Stomach smooth muscle (tissue), 2 donors: ENCODE measurements around the gene TPM1.

Experiments used
- H3K27ac ChIP-seq: one replicate; pipeline ENCODE4 v1.7.0; 2013; ENCODE audit warnings: mild to moderate bottlenecking, low read length, inconsistent platforms
- H3K27me3 ChIP-seq, 2 donors: one replicate each; pipeline ENCODE4 v1.7.0; 2013; ENCODE audit warnings: low read length in 2 of 2; ENCODE audit not compliant: insufficient read depth in 2 of 2, control insufficient read depth in 1 of 2
- H3K36me3 ChIP-seq, 2 donors: one replicate each; pipeline ENCODE4 v1.7.0; 2013; ENCODE audit warnings: low read length in 2 of 2; ENCODE audit not compliant: control insufficient read depth in 2 of 2, insufficient read depth in 2 of 2
- H3K4me1 ChIP-seq: one replicate; pipeline ENCODE4 v1.7.0; 2013; ENCODE audit warnings: low read length; ENCODE audit not compliant: control insufficient read depth, insufficient read depth
- H3K4me3 ChIP-seq, 2 donors: one replicate each; pipeline ENCODE4 v1.7.0; 2013; ENCODE audit warnings: low read length in 2 of 2
- H3K9ac ChIP-seq, 2 donors: one replicate each; pipeline ENCODE4 v1.7.0; 2013; ENCODE audit warnings: low read length in 2 of 2, mild to moderate bottlenecking in 1 of 2
- H3K9me3 ChIP-seq, 2 donors: one replicate each; pipeline ENCODE4 v1.7.0; 2013; ENCODE audit warnings: low read length in 2 of 2; ENCODE audit not compliant: control insufficient read depth in 2 of 2
- donor health status: healthy.
- donor health status: Pancreatic carcinoma.

TPM1 gene

DNA sequence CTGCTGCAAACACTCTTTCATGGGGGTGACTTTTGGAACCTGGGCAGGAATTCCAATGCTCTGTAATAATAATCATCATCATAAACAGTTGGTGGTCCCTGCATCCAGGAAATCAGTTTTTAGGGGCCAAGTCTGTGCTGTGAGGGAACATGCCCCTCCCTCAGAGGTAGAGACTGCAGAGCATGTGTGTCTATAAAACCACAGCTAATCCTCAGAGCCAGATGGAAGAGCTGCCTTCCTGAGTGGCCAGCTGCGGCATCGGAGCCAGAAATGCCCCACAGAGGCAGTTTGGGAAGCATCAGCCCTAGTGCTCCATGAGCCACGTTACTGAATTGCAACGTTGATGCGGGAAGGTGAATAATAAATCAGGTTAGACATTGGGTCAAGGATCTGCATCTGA, 12.9 kb upstream of the TPM1 start:
- Histone ChIP-seq H3K36me3 (no peaks in the 10 kb centered on the region), H3K9ac (no peak overlapping the region), H3K4me3 (no peak overlapping the region), H3K9me3 (no peaks in the 10 kb centered on the region), H3K27me3 (no peaks in the 10 kb centered on the region), H3K27ac (no peak overlapping the region), H3K4me1 (peaks cover 8% of the 10 kb centered on the region)

DNA sequence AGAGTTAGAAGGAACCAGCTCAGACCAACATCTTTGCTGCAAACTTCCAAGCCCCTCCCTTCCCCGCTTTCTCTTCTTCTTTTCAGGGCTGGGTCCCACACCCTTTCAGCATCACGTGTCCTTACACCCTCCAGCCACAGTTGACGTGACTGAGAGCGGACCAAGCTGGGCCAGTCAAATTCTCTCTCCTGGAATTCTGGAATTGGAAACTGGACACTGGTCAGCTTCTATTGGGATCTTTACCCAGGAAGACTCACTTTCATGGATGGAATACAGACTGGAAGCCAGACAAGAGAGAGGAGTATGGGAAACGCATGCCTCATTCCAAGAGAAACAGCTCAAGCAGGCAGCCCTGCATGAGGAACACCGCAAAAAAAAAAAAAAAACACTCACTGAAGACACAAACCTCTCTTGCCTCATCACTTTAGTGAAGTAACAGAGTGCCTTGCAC, 12.4 kb upstream of the TPM1 start:
- Histone ChIP-seq H3K4me3 (peak overlapping the region in 1 of 2 donors; percentile 8), H3K4me1 (peaks cover 8% of the 10 kb centered on the region), H3K36me3 (no peaks in the 10 kb centered on the region), H3K9me3 (no peaks in the 10 kb centered on the region), H3K9ac (no peak overlapping the region), H3K27me3 (no peaks in the 10 kb centered on the region), H3K27ac (no peak overlapping the region)

DNA sequence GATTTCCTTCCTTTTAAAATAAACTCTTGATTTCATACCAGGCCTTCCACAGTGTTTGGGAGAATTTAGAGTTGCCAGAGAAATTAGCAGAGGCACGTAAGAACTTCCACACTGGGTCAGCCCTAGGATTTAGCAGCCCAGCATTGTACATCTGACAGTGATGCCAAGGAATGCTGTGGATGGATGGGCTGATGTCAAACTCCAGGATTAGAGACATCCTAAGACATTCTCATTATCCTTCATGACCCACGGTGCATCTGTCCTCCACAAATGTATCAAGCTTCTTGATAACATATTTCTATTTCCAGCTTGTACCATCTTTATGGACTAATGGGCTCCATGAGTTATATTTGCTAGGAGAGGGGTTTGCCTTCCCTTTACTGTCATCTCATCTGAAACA, 8.0 kb upstream of the TPM1 start:
- H3K36me3 ChIP-seq, result no peaks in the 10 kb centered on the region
- H3K27me3 ChIP-seq, result no peaks in the 10 kb centered on the region
- H3K9ac ChIP-seq, result no peak overlapping the region
- peaks cover 3% of the 10 kb centered on the region for H3K4me1 ChIP-seq
- H3K9me3 ChIP-seq, result peaks cover 0 to 4% of the 10 kb centered on the region in 2 donors
- no peak overlapping the region for H3K27ac ChIP-seq
- H3K4me3 ChIP-seq, result no peak overlapping the region

DNA sequence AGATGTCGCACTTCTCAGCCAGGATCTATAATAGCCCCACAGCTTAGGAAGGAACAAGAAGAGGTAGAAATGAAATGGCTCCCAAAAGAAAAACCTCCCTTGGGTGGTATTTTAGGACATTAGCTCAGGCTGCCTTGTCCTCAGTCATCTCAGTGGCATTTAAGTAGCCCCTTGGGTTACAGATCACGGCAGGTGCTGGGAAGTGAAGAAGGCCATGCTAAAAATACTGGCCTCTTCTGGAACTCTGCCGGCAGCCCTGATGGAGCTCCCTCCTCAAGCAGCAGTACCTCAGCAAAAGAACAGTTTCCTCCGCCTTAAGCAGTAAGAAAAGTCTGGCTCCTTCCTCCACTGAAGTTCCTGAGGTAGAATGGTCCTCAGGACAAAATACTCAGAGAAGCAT, 7.3 kb upstream of the TPM1 start:
- no peak overlapping the region for H3K27ac ChIP-seq
- peaks cover 0 to 7% of the 10 kb centered on the region in 2 donors for H3K9me3 ChIP-seq
- H3K9ac ChIP-seq, result no peak overlapping the region
- no peak overlapping the region for H3K4me3 ChIP-seq
- peaks cover under 1% of the 10 kb centered on the region for H3K4me1 ChIP-seq
- H3K36me3 ChIP-seq, result no peaks in the 10 kb centered on the region
- no peaks in the 10 kb centered on the region for H3K27me3 ChIP-seq

DNA sequence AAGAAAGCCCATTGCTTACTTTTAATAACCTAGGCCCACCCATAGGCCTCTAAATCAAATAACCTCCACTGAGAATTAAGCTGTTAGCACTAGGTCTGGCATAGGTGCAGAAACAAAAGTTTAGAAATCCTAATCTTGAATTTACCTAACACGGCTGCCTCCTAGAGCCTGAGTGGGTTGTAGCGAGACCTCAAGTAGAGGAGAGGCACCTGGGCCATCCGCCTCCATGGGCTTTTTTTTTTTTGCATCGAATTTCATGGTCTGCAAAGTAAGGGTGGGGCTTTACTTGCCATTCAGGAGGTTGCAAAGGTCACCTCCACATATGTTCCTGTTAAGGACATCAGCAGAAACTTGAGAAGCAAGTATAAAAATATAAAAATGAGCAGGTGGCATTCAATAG, 6.6 kb upstream of the TPM1 start:
- no peak overlapping the region for H3K9ac ChIP-seq

DNA sequence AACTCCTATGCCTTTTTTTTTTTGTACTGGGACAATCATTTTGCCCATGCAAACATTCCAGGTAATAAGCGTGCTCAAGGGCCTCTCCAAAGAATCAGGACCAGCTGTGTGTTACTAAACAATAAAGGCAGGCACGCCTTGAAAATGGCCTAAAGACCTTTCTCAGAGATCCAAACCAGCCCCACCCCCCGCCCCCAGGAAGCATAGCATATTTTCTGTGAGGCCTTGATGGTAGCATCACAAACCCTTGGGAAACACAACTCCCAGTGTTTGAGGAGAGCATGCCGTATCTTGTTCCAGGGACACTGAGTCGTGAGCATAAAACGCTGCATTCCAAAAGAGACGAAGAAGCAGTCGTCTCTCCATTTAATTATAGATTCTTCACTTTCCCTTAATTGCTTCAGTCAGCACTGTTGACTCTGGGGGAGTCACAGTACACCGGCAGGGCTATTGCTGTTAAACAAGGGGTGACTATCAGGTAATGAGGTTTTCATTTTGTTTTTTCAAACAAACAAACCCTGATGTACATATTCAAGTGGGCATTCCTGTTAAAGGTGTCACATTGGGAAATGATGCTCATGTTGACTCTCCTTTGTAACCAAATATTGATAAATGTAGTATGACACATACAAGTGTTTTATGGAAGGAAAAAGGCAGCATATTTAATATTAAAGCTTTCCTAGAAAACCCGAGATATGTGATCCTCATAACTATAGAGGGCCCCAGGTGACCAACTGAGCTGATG, 4.4 kb upstream of the TPM1 start:
- Histone ChIP-seq H3K4me3 (no peak overlapping the region), H3K9me3 (peaks cover 0 to 7% of the 10 kb centered on the region in 2 donors), H3K27ac (no peak overlapping the region), H3K4me1 (peaks cover 7% of the 10 kb centered on the region), H3K36me3 (no peaks in the 10 kb centered on the region), H3K9ac (no peak overlapping the region), H3K27me3 (no peaks in the 10 kb centered on the region)

More for the DNA sequence above, 6.6 kb upstream of the TPM1 start:
- Histone ChIP-seq H3K27ac (no peak overlapping the region), H3K4me1 (peaks cover 2% of the 10 kb centered on the region), H3K4me3 (no peak overlapping the region), H3K9me3 (peaks cover 0 to 7% of the 10 kb centered on the region in 2 donors), H3K36me3 (no peaks in the 10 kb centered on the region), H3K27me3 (no peaks in the 10 kb centered on the region)

DNA sequence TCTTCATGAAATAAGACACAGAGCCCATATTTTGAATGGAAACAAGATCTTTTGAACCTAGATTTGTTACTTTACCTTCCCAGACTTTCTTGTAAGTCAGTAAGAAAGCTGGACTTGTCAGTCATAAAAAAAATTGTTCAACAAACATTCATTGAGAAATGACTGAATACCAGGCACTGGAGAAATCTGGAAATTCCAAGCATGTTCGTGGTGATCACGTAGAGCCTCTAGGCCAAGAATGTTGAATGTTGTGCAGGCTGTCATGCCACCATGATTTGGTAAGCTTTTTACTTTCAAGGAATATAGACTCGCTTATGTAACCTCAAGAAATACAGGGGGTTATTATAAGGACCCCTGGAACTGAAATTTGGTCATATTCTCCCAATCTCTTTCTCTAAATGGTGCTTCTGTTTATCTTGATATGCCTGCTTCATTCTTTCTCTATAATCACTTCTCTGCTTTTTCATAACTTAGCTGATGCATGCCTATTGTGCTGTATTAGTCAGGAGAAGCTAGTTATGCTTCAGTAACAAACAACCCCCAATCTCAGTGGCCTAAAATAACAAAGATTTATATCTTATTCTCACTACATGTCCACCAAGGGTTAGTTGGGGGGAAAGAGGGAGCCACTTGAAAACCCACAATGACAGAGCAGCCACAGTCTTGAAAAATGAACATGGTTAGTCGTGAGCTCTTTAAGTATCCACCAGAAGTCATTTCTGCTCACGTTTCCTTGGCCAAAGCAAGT, 3.4 kb upstream of the TPM1 start:
- no peak overlapping the region for H3K9ac ChIP-seq
- peaks cover 0 to 7% of the 10 kb centered on the region in 2 donors for H3K9me3 ChIP-seq
- peak overlapping the region; percentile 11 for H3K27ac ChIP-seq
- H3K4me1 ChIP-seq, result peaks cover 10% of the 10 kb centered on the region
- H3K36me3 ChIP-seq, result peaks cover 3 to 5% of the 10 kb centered on the region in 2 donors
- H3K27me3 ChIP-seq, result no peaks in the 10 kb centered on the region
- H3K4me3 ChIP-seq, result no peak overlapping the region

DNA sequence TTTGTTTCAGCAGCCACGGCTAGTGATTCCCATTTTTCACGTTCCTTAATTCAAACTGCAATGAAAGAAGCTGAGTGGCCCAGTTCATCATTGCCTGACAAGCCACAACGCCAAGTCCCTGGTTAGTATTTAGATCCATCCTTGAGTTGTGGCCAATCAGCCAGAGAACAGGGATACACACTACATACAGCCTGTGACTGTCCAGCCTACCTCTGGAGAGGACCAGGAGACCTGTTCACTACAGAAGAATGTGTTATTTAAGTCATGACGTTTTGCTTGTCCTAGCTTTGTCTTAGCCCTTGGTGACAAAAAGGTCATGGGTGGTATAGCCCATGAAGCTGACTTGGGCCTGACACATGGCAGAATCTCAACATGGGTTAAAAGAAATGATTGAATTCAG, 2.7 kb upstream of the TPM1 start:
- Histone ChIP-seq H3K36me3 (peaks cover 8% of the 10 kb centered on the region in 2 donors), H3K4me1 (peaks cover 13% of the 10 kb centered on the region), H3K27me3 (no peaks in the 10 kb centered on the region), H3K9me3 (peaks cover 0 to 7% of the 10 kb centered on the region in 2 donors), H3K4me3 (no peak overlapping the region), H3K9ac (no peak overlapping the region), H3K27ac (no peak overlapping the region)

DNA sequence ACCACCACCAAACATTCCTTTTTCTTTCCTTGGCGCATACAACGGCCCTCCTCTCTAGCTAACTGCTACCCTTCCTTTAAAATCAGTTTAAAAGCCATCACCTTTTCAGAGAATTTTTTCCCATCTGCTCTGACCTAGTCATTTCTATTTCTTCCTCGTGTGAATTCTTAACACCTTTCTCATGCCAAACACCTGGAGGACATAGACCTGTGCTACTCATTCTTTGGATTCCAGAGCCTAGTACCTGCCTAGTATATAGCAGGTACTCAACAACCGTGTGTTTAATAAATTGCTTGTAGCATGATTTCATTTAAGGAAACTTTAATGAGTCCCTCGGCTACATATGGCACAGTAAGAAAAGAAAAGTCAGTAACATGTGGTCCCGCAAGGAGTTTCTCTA, 2.0 kb upstream of the TPM1 start:
- H3K4me3 ChIP-seq, result peak overlapping the region in 1 of 2 donors; percentile 98
- H3K36me3 ChIP-seq, result peaks cover 8 to 10% of the 10 kb centered on the region in 2 donors
- no peaks in the 10 kb centered on the region for H3K27me3 ChIP-seq
- peak overlapping the region; percentile 98 for H3K27ac ChIP-seq
- H3K9ac ChIP-seq, result peak overlapping the region in 1 of 2 donors; percentile 95
- H3K9me3 ChIP-seq, result peaks cover 0 to 7% of the 10 kb centered on the region in 2 donors
- peaks cover 13% of the 10 kb centered on the region for H3K4me1 ChIP-seq

DNA sequence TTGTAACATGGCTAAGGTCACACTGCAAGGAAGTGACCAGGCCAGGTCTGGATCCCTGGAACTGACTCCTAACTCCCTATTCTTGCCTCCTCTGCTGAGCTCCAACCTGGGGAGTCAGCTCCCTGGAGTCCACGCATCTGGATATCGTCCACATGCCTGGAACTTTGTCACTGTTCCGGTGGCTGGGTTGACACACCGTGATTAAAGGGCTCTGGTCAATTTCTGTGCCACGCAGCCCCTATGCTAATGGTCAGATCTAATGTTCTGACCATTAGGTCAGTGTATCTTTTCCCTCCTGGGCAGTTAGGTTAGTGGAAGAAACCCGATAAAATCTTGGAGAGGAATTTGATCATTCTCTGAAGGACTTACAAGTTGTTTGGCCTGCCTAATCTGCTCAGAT, 1.6 kb upstream of the TPM1 start:
- H3K27ac ChIP-seq, result peak overlapping the region; percentile 98
- peak overlapping the region; percentile 82 to 95 for H3K9ac ChIP-seq
- peaks cover 0 to 7% of the 10 kb centered on the region in 2 donors for H3K9me3 ChIP-seq
- H3K4me1 ChIP-seq, result peaks cover 13% of the 10 kb centered on the region
- peak overlapping the region; percentile 74 to 98 for H3K4me3 ChIP-seq
- H3K36me3 ChIP-seq, result peaks cover 10% of the 10 kb centered on the region in 2 donors
- H3K27me3 ChIP-seq, result no peaks in the 10 kb centered on the region
